ENCODE data around the gene TYMP. TPM values are rescaled to one million over a fixed set of nuclear protein-coding genes. Genes with fewer than 3 reads are reported as not detected.

The TYMP gene
- total RNA-seq, 6 experiments from 2014 or later = 30.6 to 223 (median 88.2) TPM

DNA sequence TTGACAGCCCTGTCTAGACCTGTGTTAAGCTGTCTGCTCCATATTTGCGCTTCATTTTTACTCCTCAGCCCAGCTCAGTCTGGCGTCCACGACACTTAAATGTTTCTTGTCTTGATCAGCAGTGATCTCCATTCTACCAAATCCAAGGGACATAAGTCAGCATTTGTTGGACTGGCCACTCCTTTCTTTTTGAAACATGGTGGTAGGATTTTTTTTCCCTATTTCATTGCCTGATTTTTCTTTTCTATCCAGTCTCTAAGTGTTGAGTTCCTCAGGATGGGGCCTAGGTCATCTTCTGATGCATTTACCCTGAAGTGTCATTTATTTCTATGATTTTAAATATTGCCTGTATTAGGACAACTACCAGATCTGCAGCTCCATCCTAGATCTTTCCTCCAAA lies 20.9 kb downstream of the TYMP start:
- Histone ChIP-seq H3K36me3 (peaks cover 0 to 12% (median 0%) of the 10 kb centered on the region in 4 donors), H3K9me3 (no peaks in the 10 kb centered on the region), H3K27me3 (no peaks in the 10 kb centered on the region), H3K27ac (peak overlapping the region in 2 of 3 donors; percentile 70 to 73), H3K4me3 (peak overlapping the region; percentile 75 to 87 (median 81)), H3K4me1 (peaks cover 0 to 10% (median 4%) of the 10 kb centered on the region in 4 donors)
- DNase-seq (no peak), ATAC-seq (no peak)
- TF ChIP-seq POLR2A (IDR thresholded peaks at IDR 0.05) = no peak
- TF ChIP-seq, protein P1, sequence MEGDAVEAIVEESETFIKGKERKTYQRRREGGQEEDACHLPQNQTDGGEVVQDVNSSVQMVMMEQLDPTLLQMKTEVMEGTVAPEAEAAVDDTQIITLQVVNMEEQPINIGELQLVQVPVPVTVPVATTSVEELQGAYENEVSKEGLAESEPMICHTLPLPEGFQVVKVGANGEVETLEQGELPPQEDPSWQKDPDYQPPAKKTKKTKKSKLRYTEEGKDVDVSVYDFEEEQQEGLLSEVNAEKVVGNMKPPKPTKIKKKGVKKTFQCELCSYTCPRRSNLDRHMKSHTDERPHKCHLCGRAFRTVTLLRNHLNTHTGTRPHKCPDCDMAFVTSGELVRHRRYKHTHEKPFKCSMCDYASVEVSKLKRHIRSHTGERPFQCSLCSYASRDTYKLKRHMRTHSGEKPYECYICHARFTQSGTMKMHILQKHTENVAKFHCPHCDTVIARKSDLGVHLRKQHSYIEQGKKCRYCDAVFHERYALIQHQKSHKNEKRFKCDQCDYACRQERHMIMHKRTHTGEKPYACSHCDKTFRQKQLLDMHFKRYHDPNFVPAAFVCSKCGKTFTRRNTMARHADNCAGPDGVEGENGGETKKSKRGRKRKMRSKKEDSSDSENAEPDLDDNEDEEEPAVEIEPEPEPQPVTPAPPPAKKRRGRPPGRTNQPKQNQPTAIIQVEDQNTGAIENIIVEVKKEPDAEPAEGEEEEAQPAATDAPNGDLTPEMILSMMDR (IDR thresholded peaks at IDR 0.05) = no peak
- WGBS (ENCODE audit: insufficient coverage, low coverage, low lambda C conversion rate, missing lambda C conversion rate) = 17% methylated on average over 3 of the region's 3 CpGs
- intact Hi-C loops (cut with DNase I) = no loop called here

DNA sequence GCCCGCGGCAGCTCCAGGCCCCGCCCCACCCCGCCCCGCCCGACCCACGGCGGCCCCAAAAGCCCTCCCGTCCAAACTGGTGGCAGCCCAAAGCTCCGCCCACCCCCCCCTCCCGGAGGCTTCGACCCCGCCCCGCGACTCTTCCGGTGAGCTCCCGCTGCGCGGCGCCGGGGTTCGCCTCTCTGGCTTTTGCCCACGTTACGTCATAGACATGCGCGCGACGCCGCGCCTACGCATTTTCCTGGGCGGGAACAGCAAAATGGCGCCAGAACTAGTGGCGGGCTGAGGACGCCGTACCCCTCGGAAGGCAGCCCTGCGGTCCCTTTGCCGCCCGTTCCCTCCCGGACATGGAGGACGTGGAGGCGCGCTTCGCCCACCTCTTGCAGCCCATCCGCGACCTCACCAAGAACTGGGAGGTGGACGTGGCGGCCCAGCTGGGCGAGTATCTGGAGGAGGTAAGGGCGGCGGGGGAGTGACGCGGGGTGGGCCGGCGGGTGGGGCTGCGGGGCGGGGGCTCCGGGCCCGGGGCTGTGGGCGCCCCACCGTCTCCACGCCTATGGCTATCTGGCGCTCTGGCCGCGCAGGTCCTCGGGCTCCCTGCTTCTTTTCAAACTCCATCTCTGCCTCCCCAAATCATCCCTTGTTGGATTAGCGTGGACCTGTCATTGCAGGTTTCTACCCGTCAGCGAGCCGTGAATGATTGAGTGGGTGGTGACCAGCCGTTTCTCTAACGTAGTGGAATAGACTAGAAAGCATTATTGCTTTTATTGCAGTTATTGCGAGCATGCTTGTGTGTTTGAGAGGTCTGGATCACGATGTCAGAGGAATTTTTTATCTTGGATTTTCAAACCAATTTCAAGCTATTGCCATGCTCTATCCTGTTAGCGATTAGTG lies 21.6 kb downstream of the TYMP start, which contains the start of gene NCAPH2:
Gene NCAPH2, plus strand, starts transcription at position 234 of the 894 bp plus-strand sequence. Its CDS starts 114 bp downstream, at position 348.
- intact Hi-C loops (cut with DNase I) = no loop called here
- peak within 1 kb of the TSS; percentile 90 to 93 (median 93) for H3K4me3 ChIP-seq
- peak within 1 kb of the TSS; percentile 70 to 78 (median 73) for H3K27ac ChIP-seq
- WGBS (ENCODE audit: insufficient coverage, low coverage, low lambda C conversion rate, missing lambda C conversion rate) = under 1% methylated on average over 22 of the region's 76 CpGs
- ATAC-seq = peak; percentile 80 to 89 (median 80)
- H3K36me3 ChIP-seq = peaks cover 0 to 12% (median under 1%) of the 10 kb centered on the region in 4 donors
- peak; percentile 56 for TF ChIP-seq POLR2A (IDR thresholded peaks at IDR 0.05)
- TF ChIP-seq, protein P1 (IDR thresholded peaks at IDR 0.05) = no peak
- peaks cover 0 to 10% (median 4%) of the 10 kb centered on the region in 4 donors for H3K4me1 ChIP-seq
- peak; percentile 97 to 98 (median 97) for DNase-seq
- no peaks in the 10 kb centered on the region for H3K9me3 ChIP-seq
- H3K27me3 ChIP-seq = no peaks in the 10 kb centered on the region

DNA sequence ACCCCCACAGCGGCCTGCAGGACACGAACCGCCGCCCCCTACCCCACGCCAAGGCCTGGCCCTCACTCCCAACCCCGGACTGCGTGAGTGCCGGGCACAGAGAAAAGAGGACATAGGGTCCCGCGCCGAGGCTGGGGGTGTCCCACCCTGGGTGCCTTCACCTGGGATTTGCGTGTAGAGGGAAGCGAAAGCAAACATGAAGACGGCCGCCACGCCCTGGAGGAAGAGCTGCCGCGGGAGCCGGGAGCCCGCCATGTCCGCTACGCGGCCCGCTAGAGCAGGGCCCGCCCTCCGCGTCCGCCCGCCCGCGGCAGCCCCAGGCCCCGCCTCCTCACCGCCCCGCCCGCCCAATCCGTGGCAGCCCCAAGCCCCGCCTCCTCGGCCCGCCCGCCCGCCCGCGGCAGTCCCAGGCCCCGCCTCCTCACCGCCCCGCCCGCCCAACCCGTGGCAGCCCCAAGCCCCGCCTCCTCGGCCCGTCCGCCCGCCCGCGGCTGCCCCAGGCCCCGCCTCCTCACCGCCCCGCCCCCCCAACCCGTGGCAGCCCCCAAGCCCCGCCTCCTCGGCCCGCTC lies 22.3 kb downstream of the TYMP start, which contains the start of gene LMF2:
Gene LMF2, minus strand, starts transcription at position 282 of the 570 bp plus-strand sequence. Its CDS starts 27 bp downstream, at position 255.
- intact Hi-C loops (cut with DNase I) = no loop called here
- ATAC-seq (peak; percentile 78 to 85 (median 82)), DNase-seq (peak; percentile 91 to 95 (median 95))
- peaks cover 0 to 16% (median 3%) of the 10 kb centered on the region in 4 donors for H3K36me3 ChIP-seq
- H3K27me3 ChIP-seq = no peaks in the 10 kb centered on the region
- peak; percentile 51 for TF ChIP-seq POLR2A (IDR thresholded peaks at IDR 0.05)
- TF ChIP-seq, protein P1 (IDR thresholded peaks at IDR 0.05) = no peak
- H3K4me1 ChIP-seq = peaks cover 0 to 10% (median 4%) of the 10 kb centered on the region in 4 donors
- H3K4me3 ChIP-seq = peak within 1 kb of the TSS; percentile 90 to 93 (median 93)
- 1% methylated on average over 16 of the region's 62 CpGs for WGBS (ENCODE audit: insufficient coverage, low coverage, low lambda C conversion rate, missing lambda C conversion rate)
- peak within 1 kb of the TSS; percentile 70 to 78 (median 73) for H3K27ac ChIP-seq
- H3K9me3 ChIP-seq = no peaks in the 10 kb centered on the region

DNA sequence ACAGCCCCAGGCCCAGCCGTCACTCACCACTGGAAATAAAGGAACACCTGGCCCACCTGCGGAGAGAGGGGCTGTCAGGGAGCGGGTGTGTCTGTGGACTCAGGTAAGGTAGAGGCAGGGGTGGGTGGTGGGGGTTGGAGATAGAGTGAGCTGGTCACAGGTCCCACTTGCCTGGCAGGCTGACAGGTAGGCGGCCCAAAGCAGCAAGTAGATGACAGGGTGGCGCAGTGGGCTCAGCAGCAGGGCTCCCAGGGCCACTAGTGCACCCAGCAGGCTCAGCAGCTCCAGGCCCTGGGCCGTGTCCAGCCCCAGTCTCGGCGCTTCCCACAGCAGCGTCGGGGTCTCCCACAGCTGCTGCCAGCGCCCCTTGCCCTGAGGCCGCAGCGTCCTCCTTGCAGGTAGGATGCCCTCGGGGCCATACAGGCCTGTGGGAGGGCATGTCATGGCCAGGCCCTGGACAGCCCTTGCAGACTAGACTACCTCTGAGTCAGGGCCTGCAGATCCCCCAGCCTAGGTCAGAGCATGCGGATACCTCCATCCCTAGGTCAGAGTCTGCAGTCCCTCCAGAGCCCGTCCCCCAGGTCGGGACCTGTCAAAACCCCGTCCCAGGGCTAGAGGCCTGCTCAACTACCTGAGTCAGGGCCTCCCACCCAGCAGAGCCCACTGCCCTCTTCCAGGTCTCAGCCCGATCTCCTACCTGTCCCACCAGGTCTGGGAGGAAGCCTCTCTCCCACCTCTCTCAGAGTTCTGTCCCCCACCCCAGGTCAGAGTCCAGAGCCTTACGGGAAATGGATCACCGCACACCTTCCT lies 23.0 kb downstream of the TYMP start:
- DNase-seq (peak in 1 of 3 donors; percentile 56), ATAC-seq (peak in 3 of 4 donors; percentile 0 to 8 (median 1))
- H3K4me3 ChIP-seq = peak overlapping the region; percentile 90 to 93 (median 93)
- peak overlapping the region; percentile 47 to 69 (median 64) for H3K27ac ChIP-seq
- 3% methylated on average over 4 of the region's 21 CpGs for WGBS (ENCODE audit: insufficient coverage, low coverage, low lambda C conversion rate, missing lambda C conversion rate)
- no peaks in the 10 kb centered on the region for H3K27me3 ChIP-seq
- no peaks in the 10 kb centered on the region for H3K9me3 ChIP-seq
- intact Hi-C loops (cut with DNase I) = no loop called here
- H3K4me1 ChIP-seq = peaks cover 0 to 10% (median 4%) of the 10 kb centered on the region in 4 donors
- H3K36me3 ChIP-seq = peaks cover 0 to 17% (median 3%) of the 10 kb centered on the region in 4 donors
- TF ChIP-seq, protein P1 (IDR thresholded peaks at IDR 0.05) = no peak
- no peak for TF ChIP-seq POLR2A (IDR thresholded peaks at IDR 0.05)
